ENCODE data around the gene SGSH. TPM values are rescaled to one million over a fixed set of nuclear protein-coding genes. Genes with fewer than 3 reads are reported as not detected.

Gene SGSH
- total and polyA plus RNA-seq, 2 experiments from 2014 or later: 16.0 to 59.6 TPM

DNA sequence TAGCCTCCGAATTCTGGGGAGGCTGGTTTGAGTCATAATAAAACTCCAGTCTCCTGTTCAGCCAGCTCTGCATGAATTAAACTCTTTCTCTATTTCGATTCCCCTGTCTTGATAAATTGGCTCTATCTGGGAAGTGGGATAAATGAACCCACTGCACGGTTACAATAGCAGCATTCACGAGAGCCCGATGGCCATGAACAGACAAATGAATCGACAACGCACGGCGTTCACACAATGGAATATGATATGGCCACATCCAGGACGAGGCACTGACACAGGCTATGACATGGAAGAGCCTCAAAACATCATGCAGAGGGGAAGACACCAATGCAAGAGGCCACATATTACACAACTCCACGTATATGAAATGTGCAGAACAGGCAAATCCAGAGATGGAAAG is 55.9 kb downstream of the SGSH start:
- H3K27ac ChIP-seq: no peak overlapping the region
- TF ChIP-seq EZH2phosphoT487 (IDR thresholded peaks at IDR 0.05; ENCODE audit: low read depth, severe bottlenecking, unreplicated experiment) (no peak), EZH2 (IDR thresholded peaks at IDR 0.05; ENCODE audit: borderline replicate concordance) (no peak)
- TF ChIP-seq, protein P1, sequence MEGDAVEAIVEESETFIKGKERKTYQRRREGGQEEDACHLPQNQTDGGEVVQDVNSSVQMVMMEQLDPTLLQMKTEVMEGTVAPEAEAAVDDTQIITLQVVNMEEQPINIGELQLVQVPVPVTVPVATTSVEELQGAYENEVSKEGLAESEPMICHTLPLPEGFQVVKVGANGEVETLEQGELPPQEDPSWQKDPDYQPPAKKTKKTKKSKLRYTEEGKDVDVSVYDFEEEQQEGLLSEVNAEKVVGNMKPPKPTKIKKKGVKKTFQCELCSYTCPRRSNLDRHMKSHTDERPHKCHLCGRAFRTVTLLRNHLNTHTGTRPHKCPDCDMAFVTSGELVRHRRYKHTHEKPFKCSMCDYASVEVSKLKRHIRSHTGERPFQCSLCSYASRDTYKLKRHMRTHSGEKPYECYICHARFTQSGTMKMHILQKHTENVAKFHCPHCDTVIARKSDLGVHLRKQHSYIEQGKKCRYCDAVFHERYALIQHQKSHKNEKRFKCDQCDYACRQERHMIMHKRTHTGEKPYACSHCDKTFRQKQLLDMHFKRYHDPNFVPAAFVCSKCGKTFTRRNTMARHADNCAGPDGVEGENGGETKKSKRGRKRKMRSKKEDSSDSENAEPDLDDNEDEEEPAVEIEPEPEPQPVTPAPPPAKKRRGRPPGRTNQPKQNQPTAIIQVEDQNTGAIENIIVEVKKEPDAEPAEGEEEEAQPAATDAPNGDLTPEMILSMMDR (IDR thresholded peaks at IDR 0.05; ENCODE audit: poor library complexity): no peak
- H4K20me1 ChIP-seq (ENCODE audit: insufficient read depth, poor library complexity, severe bottlenecking): no peaks in the 10 kb centered on the region
- no peak overlapping the region for H2AFZ ChIP-seq
- no peaks in the 10 kb centered on the region for H3K9me3 ChIP-seq (ENCODE audit: low read depth)
- 85% methylated on average over 11 of the region's 11 CpGs for WGBS (ENCODE audit: low lambda C conversion rate, missing lambda C conversion rate)
- H3K4me2 ChIP-seq: no peak overlapping the region
- H3K79me2 ChIP-seq: no peaks in the 10 kb centered on the region
- H3K4me1 ChIP-seq (ENCODE audit: insufficient read depth): no peaks in the 10 kb centered on the region
- DNase-seq (ENCODE audit: low spot score): no peak
- H3K36me3 ChIP-seq (replicated peaks; ENCODE audit: insufficient read depth, low read depth): no peaks in the 10 kb centered on the region
- no peak overlapping the region for H3K4me3 ChIP-seq
- H3K27me3 ChIP-seq: peaks cover 2% of the 10 kb centered on the region
- H3K9me2 ChIP-seq (replicated peaks; ENCODE audit: insufficient read depth): no peaks in the 10 kb centered on the region

DNA sequence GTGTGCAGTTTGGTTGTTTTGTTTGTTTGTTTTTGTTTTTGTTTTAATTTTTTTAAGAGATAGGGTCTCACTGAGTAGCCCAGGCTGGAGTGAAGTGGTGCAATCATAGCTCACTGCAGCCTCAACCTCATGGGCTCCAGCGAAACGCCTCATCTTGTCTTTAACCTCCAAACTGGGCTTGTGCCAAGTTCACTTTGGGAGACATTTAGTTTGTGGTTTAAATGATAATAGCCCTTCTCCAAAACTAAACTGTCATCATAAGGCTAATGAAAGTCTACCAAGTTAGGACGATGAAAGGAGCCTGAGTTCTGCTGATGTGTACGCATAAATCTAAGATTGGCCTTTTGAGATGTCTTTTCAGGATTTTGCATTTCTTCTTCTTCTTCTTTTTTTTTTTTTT is 56.8 kb downstream of the SGSH start:
- Histone ChIP-seq H2AFZ (no peak overlapping the region), H3K27me3 (peaks cover 2% of the 10 kb centered on the region), H3K79me2 (no peaks in the 10 kb centered on the region), H3K4me1 (ENCODE audit: insufficient read depth) (no peaks in the 10 kb centered on the region), H3K4me2 (no peak overlapping the region), H3K27ac (no peak overlapping the region), H3K9me2 (replicated peaks; ENCODE audit: insufficient read depth) (no peaks in the 10 kb centered on the region), H3K4me3 (no peak overlapping the region), H4K20me1 (ENCODE audit: insufficient read depth, poor library complexity, severe bottlenecking) (no peaks in the 10 kb centered on the region), H3K9me3 (ENCODE audit: low read depth) (no peaks in the 10 kb centered on the region), H3K36me3 (replicated peaks; ENCODE audit: insufficient read depth, low read depth) (no peaks in the 10 kb centered on the region)
- WGBS (ENCODE audit: low lambda C conversion rate, missing lambda C conversion rate): 89% methylated on average over 4 of the region's 4 CpGs
- DNase-seq (ENCODE audit: low spot score): no peak
- TF ChIP-seq, protein P1 (IDR thresholded peaks at IDR 0.05; ENCODE audit: poor library complexity): no peak
- TF ChIP-seq EZH2 (IDR thresholded peaks at IDR 0.05; ENCODE audit: borderline replicate concordance) (no peak), EZH2phosphoT487 (IDR thresholded peaks at IDR 0.05; ENCODE audit: low read depth, severe bottlenecking, unreplicated experiment) (no peak)

DNA sequence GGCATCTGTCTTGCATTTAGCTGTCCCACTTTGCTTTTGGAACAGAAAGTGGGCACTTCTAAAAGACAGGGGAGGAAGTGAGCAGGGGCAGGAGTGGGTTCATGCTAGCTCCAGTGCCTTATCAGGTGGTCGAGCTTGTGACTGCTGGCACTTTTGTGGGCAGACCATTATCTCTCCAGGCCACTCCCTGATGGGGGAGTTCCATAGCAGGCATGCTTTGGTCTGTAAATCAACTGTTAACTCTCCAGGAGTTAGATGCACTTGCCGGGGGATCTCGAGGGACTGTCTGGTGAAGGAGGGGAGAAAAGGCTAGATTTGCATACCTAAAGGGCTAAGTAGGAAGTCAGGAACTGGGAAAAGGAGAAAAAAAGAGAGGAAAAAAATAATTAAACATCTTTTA is 59.6 kb downstream of the SGSH start:
- Histone ChIP-seq H3K4me1 (ENCODE audit: insufficient read depth) (no peaks in the 10 kb centered on the region), H2AFZ (no peak overlapping the region), H3K9me3 (ENCODE audit: low read depth) (no peaks in the 10 kb centered on the region), H3K27me3 (peaks cover 2% of the 10 kb centered on the region), H3K79me2 (no peaks in the 10 kb centered on the region), H3K4me3 (no peak overlapping the region), H3K27ac (no peak overlapping the region), H3K36me3 (replicated peaks; ENCODE audit: insufficient read depth, low read depth) (no peaks in the 10 kb centered on the region), H3K9me2 (replicated peaks; ENCODE audit: insufficient read depth) (no peaks in the 10 kb centered on the region), H3K4me2 (no peak overlapping the region), H4K20me1 (ENCODE audit: insufficient read depth, poor library complexity, severe bottlenecking) (no peaks in the 10 kb centered on the region)
- TF ChIP-seq EZH2phosphoT487 (IDR thresholded peaks at IDR 0.05; ENCODE audit: low read depth, severe bottlenecking, unreplicated experiment) (no peak), EZH2 (IDR thresholded peaks at IDR 0.05; ENCODE audit: borderline replicate concordance) (no peak)
- TF ChIP-seq, protein P1 (IDR thresholded peaks at IDR 0.05; ENCODE audit: poor library complexity): no peak
- no peak for DNase-seq (ENCODE audit: low spot score)
- 26% methylated on average over 3 of the region's 3 CpGs for WGBS (ENCODE audit: low lambda C conversion rate, missing lambda C conversion rate)

Other genes with a start within 250 kb of the SGSH start
- gene TBC1D16, start 184.5 kb downstream of the SGSH start, total RNA-seq: 28.8 and 38.1 TPM in 2 replicates
- 19.5 and 24.5 TPM in 2 replicates for gene TBC1D16, start 184.5 kb downstream of the SGSH start, polyA plus RNA-seq
- 2.2 and 3.0 TPM in 2 replicates for gene CCDC40, start 183.7 kb downstream of the SGSH start, total RNA-seq
- gene CCDC40, start 183.7 kb downstream of the SGSH start, polyA plus RNA-seq: 4.7 and 7.6 TPM in 2 replicates
- 35.2 and 37.1 TPM in 2 replicates for gene GAA, start 118.8 kb downstream of the SGSH start, total RNA-seq
- 43.1 and 55.8 TPM in 2 replicates for gene GAA, start 118.8 kb downstream of the SGSH start, polyA plus RNA-seq
- gene EIF4A3, start 73.2 kb downstream of the SGSH start, total RNA-seq: 59.3 and 81.7 TPM in 2 replicates
- 106 and 107 TPM in 2 replicates for gene EIF4A3, start 73.2 kb downstream of the SGSH start, polyA plus RNA-seq
- gene CARD14, start 50.3 kb downstream of the SGSH start, total RNA-seq: 0.16 and 0.17 TPM in 2 replicates
- gene CARD14, start 50.3 kb downstream of the SGSH start, polyA plus RNA-seq: 0.17 and 0.61 TPM in 2 replicates
- 17.5 and 18.8 TPM in 2 replicates for gene SLC26A11, start 94 bp upstream of the SGSH start, total RNA-seq
- 24.9 and 40.4 TPM in 2 replicates for gene SLC26A11, start 94 bp upstream of the SGSH start, polyA plus RNA-seq
- 53.1 and 57.4 TPM in 2 replicates for gene RNF213, start 40.5 kb upstream of the SGSH start, total RNA-seq
- gene RNF213, start 40.5 kb upstream of the SGSH start, polyA plus RNA-seq: 21.1 and 32.6 TPM in 2 replicates
- gene ENDOV, start 194.8 kb upstream of the SGSH start, total RNA-seq: 14.0 and 21.2 TPM in 2 replicates
- 33.8 and 43.6 TPM in 2 replicates for gene ENDOV, start 194.8 kb upstream of the SGSH start, polyA plus RNA-seq

All from hepatocyte (in vitro differentiated cells).